ENCODE results near the gene MKRN2OS. TPM values are rescaled to one million over a fixed set of nuclear protein-coding genes. Genes with fewer than 3 reads are reported as not detected.
A peak's percentile ranks its signal among the peaks of the same experiment; 100 is the strongest.

Gene MKRN2OS
- total RNA-seq, 1 experiment from 2014 or later, result not detected

- CTCF ChIA-PET, result interaction anchor here (0.6 kb wide), 1 partner anchor 34 kb away, joined by 4 read pairs; no protein-coding TSS in a partner anchor
- no peaks in the 10 kb centered on the region for H3K27me3 Mint-ChIP-seq (ENCODE audit: low read depth)
- no peaks in the 10 kb centered on the region for H3K4me1 Mint-ChIP-seq
Measured at GRCh38 chr3:12577379-12577778, 32.1 kb upstream of the MKRN2OS start.

GRCh38 chr3:12574661-12575060, 29.4 kb upstream of the MKRN2OS start:
- POLR2A ChIA-PET, result no interaction called here
- no peaks in the 10 kb centered on the region for H3K9me3 Mint-ChIP-seq

More at GRCh38 chr3:12577379-12577778, 32.1 kb upstream of the MKRN2OS start:
- ATAC-seq (no peak), DNase-seq (ENCODE audit: low spot score) (no peak)
- Mint-ChIP-seq H3K9me3 (no peaks in the 10 kb centered on the region), H3K4me3 (no peak overlapping the region), H3K27ac (peak overlapping the region; percentile 15; the same call in 1 of the 2 replicates), H3K36me3 (peaks cover 72% of the 10 kb centered on the region)
- POLR2A ChIA-PET, result no interaction called here
- TF ChIP-seq CREM (CRISPR knock-in tag; IDR thresholded peaks at IDR 0.05), result no peak
- no peak for TF ChIP-seq ELF4 (CRISPR knock-in tag; IDR thresholded peaks at IDR 0.05; ENCODE audit: low read depth)
- TF ChIP-seq NR1H2 (CRISPR knock-in tag; IDR thresholded peaks at IDR 0.05), result no peak
- TF ChIP-seq FOXK1 (CRISPR knock-in tag; IDR thresholded peaks at IDR 0.05), result no peak
- no peak for TF ChIP-seq ZBTB21 (CRISPR knock-in tag; IDR thresholded peaks at IDR 0.05; ENCODE audit: borderline replicate concordance)
- TF ChIP-seq MXD4 (CRISPR knock-in tag; IDR thresholded peaks at IDR 0.05; ENCODE audit: borderline replicate concordance), result no peak
- no peak for TF ChIP-seq ZNF219 (CRISPR knock-in tag; IDR thresholded peaks at IDR 0.05; ENCODE audit: borderline replicate concordance)
- no peak for TF ChIP-seq ATF1 (CRISPR knock-in tag; IDR thresholded peaks at IDR 0.05)
- TF ChIP-seq NFATC4 (CRISPR knock-in tag; IDR thresholded peaks at IDR 0.05), result no peak
- TF ChIP-seq ZNF416 (CRISPR knock-in tag; IDR thresholded peaks at IDR 0.05), result no peak
- TF ChIP-seq CREB1 (CRISPR knock-in tag; IDR thresholded peaks at IDR 0.05), result no peak

More at GRCh38 chr3:12574661-12575060, 29.4 kb upstream of the MKRN2OS start:
- DNase-seq (ENCODE audit: low spot score) (no peak), ATAC-seq (no peak)
- no peaks in the 10 kb centered on the region for H3K27me3 Mint-ChIP-seq (ENCODE audit: low read depth)
- H3K4me3 Mint-ChIP-seq, result no peak overlapping the region
- H3K4me1 Mint-ChIP-seq, result no peaks in the 10 kb centered on the region
- H3K27ac Mint-ChIP-seq, result no peak overlapping the region
- H3K36me3 Mint-ChIP-seq, result peaks cover 77% of the 10 kb centered on the region
- CTCF ChIA-PET, result no interaction called here
- TF ChIP-seq ZMAT4 (CRISPR knock-in tag; IDR thresholded peaks at IDR 0.05) (no peak), TP53 (CRISPR knock-in tag; IDR thresholded peaks at IDR 0.05) (no peak), RORB (CRISPR knock-in tag; IDR thresholded peaks at IDR 0.05) (no peak), ZNF317 (CRISPR knock-in tag; IDR thresholded peaks at IDR 0.05; ENCODE audit: borderline replicate concordance, low read depth) (no peak), AFF4 (CRISPR knock-in tag; IDR thresholded peaks at IDR 0.05; ENCODE audit: borderline replicate concordance) (no peak), CTCF (IDR thresholded peaks at IDR 0.05) (no peak), NR3C1 (CRISPR knock-in tag; conservative IDR thresholded peaks at IDR 0.05; ENCODE audit: low read depth) (no peak)

Data from WTC11 (cell line).